ENCODE data around the gene CDK2AP2. TPM values are rescaled to one million over a fixed set of nuclear protein-coding genes. Genes with fewer than 3 reads are reported as not detected.

The CDK2AP2 gene
- total and polyA plus RNA-seq, 10 of the 15 experiments (the other 5 are each of a cell fraction or from before 2014, with no cell fraction given), result 8.0 to 177 (median 40.9) TPM

GRCh38 chr11:67542169-67542568 is 34.2 kb upstream of the CDK2AP2 start:
- no peak for FAIRE-seq
- in situ Hi-C loops (cut with MboI), result no loop called here

More at GRCh38 chr11:67542169-67542568, 34.2 kb upstream of the CDK2AP2 start:
- no peak overlapping the region for H3K4me2 ChIP-seq (ENCODE audit: control insufficient read depth, insufficient read depth)
- no peaks in the 10 kb centered on the region; a peak in 1 of 4 replicates for H3K27me3 ChIP-seq (replicated peaks in 1 of 2; ENCODE audit: control insufficient read depth in 2 of 2, insufficient read depth in 2 of 2, low read length in 1 of 2)
- no peak overlapping the region for H3K27ac ChIP-seq (ENCODE audit: control insufficient read depth, insufficient read depth)
- H3K4me3 ChIP-seq, result no peak overlapping the region
- TF ChIP-seq ZNF592 (IDR thresholded peaks at IDR 0.05) (no peak), STAT1 (conservative IDR thresholded peaks at IDR 0.05) (no peak), KDM1A (IDR thresholded peaks at IDR 0.05; ENCODE audit: borderline replicate concordance) (no peak), PAX5 (IDR thresholded peaks at IDR 0.05; ENCODE audit: borderline replicate concordance, low read depth, low read length) (no peak), E4F1 (IDR thresholded peaks at IDR 0.05; ENCODE audit: borderline replicate concordance, partially characterized antibody) (no peak)
- H3K9me3 ChIP-seq (replicated peaks; ENCODE audit: control insufficient read depth, insufficient read depth, low read length), result no peaks in the 10 kb centered on the region; the same call in 2 of the 3 replicates
- no TSS peak for BruUV-seq (replicated peaks)
- SMC1A ChIA-PET (ENCODE audit: uncharacterized antibody, unreplicated experiment), result no interaction called here
- H3K9ac ChIP-seq (ENCODE audit: control insufficient read depth, insufficient read depth, low read length), result no peak overlapping the region
- H3K79me2 ChIP-seq (ENCODE audit: control insufficient read depth, insufficient read depth, low read length), result no peaks in the 10 kb centered on the region
- 50% methylated on average over 3 of the region's 3 CpGs for WGBS (ENCODE audit: insufficient coverage, insufficient replicate concordance, low lambda C conversion rate, missing lambda C conversion rate)
- no peaks in the 10 kb centered on the region for H3K4me1 ChIP-seq (ENCODE audit: control insufficient read depth, insufficient read depth, low read length)
- CTCF ChIA-PET, result interaction anchor here (0.9 to 1.2 kb wide), 2 partner anchors 32 to 172 kb away, joined by 3 read pairs; no protein-coding TSS in a partner anchor
- POLR2A ChIA-PET, result interaction anchor here (0.6 kb wide), 1 partner anchor 15 kb away, joined by 5 read pairs; no protein-coding TSS in a partner anchor
- ATAC-seq, result no peak
- H4K20me1 ChIP-seq (ENCODE audit: control insufficient read depth, insufficient read depth), result no peaks in the 10 kb centered on the region
- H2AFZ ChIP-seq (ENCODE audit: control insufficient read depth, low read depth, low read length), result no peak overlapping the region
- H3K36me3 ChIP-seq (ENCODE audit: control insufficient read depth in 2 of 2, insufficient read depth in 2 of 2, low read length in 1 of 2), result no peaks in the 10 kb centered on the region
- RAD21 ChIA-PET (ENCODE audit: unreplicated experiment), result interaction anchor here (0.6 kb wide), 1 partner anchor 35 kb away, joined by 3 read pairs; no protein-coding TSS in a partner anchor
- intact Hi-C loops (cut with micrococcal nuclease; ENCODE audit: unreplicated experiment), result no loop called here
- no peak for DNase-seq (ENCODE audit: low read depth, low spot score)

Data from GM12878 (cell line).